Glutamatergic neuron (in vitro differentiated cells): Measurements from ENCODE around the gene FKRP. TPM values are rescaled to one million over a fixed set of nuclear protein-coding genes. Genes with fewer than 3 reads are reported as not detected.

ENCODE experiments used
- DNase-seq: peaks from one replicate; pipeline ENCODE4 v3.0.0; 2022
- H3K27ac Mint-ChIP-seq: one replicate; pipeline ENCODE4 v1.8.0; 2020; ENCODE audit warnings: mild to moderate bottlenecking, mixed read lengths, inconsistent platforms; ENCODE audit not compliant: unreplicated experiment
- H3K27me3 Mint-ChIP-seq: one replicate; pipeline ENCODE4 v1.8.0; 2020; ENCODE audit warnings: mild to moderate bottlenecking, moderate library complexity, mixed read lengths, inconsistent platforms; ENCODE audit not compliant: unreplicated experiment
- H3K36me3 Mint-ChIP-seq: one replicate; pipeline ENCODE4 v1.8.0; 2020; ENCODE audit warnings: mild to moderate bottlenecking, mixed read lengths, inconsistent platforms; ENCODE audit not compliant: unreplicated experiment
- H3K4me1 Mint-ChIP-seq: one replicate; pipeline ENCODE4 v1.8.0; 2020; ENCODE audit warnings: mild to moderate bottlenecking, low read depth, mixed read lengths, inconsistent platforms; ENCODE audit not compliant: unreplicated experiment
- H3K4me3 Mint-ChIP-seq: one replicate; pipeline ENCODE4 v1.8.0; 2020; ENCODE audit warnings: mild to moderate bottlenecking, mixed read lengths, inconsistent platforms; ENCODE audit not compliant: unreplicated experiment
- H3K9me3 Mint-ChIP-seq: one replicate; pipeline ENCODE4 v1.8.0; 2020; ENCODE audit warnings: mild to moderate bottlenecking, moderate library complexity, mixed read lengths, inconsistent platforms; ENCODE audit not compliant: unreplicated experiment
- total RNA-seq: library from RNA; stranded (reverse); fragmentation: NEBNext Ultra II Directional; extraction: Animal tissue kit (Norgen Biotek cat#: 25700); gene quantifications from one replicate; pipeline ENCODE4 v1.2.1, GENCODE V29; 2021; ENCODE audit not compliant: unreplicated experiment
- TF ChIP-seq, protein P1 (sequence below): fragments of 200-600 bp; sonication (generic); IDR thresholded peaks from one replicate; pipeline ENCODE4 v1.5.0; 2021; ENCODE audit not compliant: partially characterized antibody, unreplicated experiment

Gene FKRP
- total RNA-seq, 1 donor from 2014 or later = 46.6 TPM

DNA sequence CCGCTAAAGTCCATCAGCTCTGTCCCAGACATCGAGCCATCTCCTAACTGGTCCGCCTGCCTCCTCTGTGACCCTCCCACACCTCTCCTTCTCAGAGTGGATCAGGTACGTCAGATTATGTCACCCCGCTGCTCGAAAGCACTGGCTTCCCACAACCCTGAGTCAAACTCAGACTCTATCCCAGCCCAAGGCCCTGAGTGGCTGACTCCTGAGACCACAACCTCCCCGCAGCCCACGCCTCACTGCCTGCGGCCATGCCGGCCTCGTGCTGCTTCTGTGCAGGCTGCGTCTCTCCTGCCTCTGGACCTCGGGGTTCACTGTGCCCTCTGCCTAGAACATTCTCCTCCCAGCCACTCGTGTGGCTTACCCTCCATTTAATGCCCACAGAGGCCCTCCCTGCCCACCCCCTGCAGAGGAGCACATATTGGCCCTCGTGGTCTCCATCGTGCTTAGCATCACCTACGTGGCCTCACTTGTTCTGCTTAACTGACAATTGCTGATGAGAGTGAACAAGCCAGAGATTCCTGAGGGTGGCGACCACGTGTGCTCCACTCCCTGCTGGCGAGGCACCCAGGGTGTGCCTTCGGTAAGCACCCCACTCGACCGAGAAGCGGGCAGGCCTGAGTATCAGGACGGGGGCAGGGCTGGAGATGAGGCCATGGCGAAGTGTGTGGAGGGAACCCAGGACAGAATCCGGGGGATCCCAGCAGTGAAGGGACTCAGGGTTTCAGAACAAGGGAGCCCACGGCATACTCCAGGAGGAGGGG lies 13.5 kb upstream of the FKRP start:
- peaks cover 5% of the 10 kb centered on the region for H3K9me3 Mint-ChIP-seq
- H3K4me1 Mint-ChIP-seq = peaks cover 25% of the 10 kb centered on the region
- peak overlapping the region; percentile 67 for H3K4me3 Mint-ChIP-seq
- TF ChIP-seq, protein P1, sequence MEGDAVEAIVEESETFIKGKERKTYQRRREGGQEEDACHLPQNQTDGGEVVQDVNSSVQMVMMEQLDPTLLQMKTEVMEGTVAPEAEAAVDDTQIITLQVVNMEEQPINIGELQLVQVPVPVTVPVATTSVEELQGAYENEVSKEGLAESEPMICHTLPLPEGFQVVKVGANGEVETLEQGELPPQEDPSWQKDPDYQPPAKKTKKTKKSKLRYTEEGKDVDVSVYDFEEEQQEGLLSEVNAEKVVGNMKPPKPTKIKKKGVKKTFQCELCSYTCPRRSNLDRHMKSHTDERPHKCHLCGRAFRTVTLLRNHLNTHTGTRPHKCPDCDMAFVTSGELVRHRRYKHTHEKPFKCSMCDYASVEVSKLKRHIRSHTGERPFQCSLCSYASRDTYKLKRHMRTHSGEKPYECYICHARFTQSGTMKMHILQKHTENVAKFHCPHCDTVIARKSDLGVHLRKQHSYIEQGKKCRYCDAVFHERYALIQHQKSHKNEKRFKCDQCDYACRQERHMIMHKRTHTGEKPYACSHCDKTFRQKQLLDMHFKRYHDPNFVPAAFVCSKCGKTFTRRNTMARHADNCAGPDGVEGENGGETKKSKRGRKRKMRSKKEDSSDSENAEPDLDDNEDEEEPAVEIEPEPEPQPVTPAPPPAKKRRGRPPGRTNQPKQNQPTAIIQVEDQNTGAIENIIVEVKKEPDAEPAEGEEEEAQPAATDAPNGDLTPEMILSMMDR = no peak
- DNase-seq = no peak
- H3K27me3 Mint-ChIP-seq = peaks cover 16% of the 10 kb centered on the region
- peak overlapping the region; percentile 23 for H3K27ac Mint-ChIP-seq
- no peaks in the 10 kb centered on the region for H3K36me3 Mint-ChIP-seq

DNA sequence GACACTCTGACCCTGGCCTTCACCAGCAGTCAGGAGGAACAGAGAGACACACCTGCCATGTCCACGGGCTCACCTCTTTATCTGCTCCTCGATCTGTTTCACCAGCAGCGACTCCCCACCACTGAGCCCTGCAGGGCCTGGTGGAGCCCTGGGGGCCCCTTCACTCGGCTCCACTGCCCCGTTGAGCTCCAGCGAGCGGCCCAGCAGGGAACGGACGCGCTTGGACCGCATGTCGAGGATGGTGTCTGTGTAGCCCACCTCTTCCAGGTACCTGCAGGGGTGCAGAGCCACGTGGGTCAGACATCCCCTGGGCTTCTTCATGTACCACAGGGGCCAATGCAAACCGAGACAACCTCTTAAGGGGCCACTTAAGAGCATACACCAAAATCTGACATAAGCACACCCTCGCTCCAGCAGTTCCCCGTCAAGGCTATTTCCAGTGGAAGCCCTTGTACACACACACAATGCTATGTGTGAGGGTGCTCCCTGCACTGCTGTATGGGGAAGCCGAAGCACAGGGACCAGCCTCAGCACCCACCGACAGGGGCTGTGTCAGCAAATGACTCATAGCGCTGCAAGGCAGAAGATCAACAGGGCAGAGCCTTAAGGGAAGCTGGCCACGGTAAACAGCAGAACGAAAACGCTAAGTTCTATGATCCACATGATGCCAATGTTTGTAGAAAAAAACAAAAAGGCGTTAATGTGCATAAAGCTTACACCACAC lies 12.7 kb upstream of the FKRP start:
- Mint-ChIP-seq H3K9me3 (peaks cover 3% of the 10 kb centered on the region), H3K4me3 (no peak overlapping the region), H3K4me1 (peaks cover 25% of the 10 kb centered on the region), H3K27ac (no peak overlapping the region), H3K27me3 (peaks cover 16% of the 10 kb centered on the region), H3K36me3 (no peaks in the 10 kb centered on the region)
- TF ChIP-seq, protein P1 = no peak
- no peak for DNase-seq

DNA sequence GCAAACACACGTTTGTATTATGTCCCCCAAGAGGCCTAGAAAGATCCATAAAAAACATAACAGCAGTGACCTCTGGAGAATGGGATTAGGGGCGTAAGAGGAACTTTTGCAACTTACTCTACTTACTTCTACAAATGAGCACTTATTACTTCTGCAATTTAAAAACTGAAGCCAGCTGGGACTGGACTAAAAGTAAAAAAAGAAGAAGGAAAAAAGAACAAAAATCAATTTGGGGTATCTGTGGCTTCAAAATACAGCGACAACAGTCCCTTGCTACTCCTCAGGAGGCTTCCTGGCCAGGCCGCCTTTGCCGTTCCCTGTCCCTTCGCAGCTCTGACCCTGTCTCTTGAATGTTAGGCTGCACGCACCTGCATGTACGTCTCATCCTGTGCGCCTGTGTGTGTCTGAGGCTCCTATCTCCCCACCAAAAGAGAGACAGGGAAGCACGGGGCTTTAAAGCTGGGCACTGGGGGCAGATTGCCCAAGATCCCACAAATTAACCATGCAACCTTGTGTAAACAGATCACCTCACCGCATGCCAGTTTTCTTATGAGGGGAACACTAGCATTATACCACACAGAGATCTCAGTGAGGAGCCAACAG lies 12.1 kb upstream of the FKRP start:
- Mint-ChIP-seq H3K36me3 (no peaks in the 10 kb centered on the region), H3K27me3 (peaks cover 16% of the 10 kb centered on the region), H3K4me3 (peak overlapping the region; percentile 25), H3K4me1 (peaks cover 21% of the 10 kb centered on the region), H3K27ac (peak overlapping the region; percentile 3), H3K9me3 (peaks cover 3% of the 10 kb centered on the region)
- no peak for DNase-seq
- TF ChIP-seq, protein P1 = no peak

DNA sequence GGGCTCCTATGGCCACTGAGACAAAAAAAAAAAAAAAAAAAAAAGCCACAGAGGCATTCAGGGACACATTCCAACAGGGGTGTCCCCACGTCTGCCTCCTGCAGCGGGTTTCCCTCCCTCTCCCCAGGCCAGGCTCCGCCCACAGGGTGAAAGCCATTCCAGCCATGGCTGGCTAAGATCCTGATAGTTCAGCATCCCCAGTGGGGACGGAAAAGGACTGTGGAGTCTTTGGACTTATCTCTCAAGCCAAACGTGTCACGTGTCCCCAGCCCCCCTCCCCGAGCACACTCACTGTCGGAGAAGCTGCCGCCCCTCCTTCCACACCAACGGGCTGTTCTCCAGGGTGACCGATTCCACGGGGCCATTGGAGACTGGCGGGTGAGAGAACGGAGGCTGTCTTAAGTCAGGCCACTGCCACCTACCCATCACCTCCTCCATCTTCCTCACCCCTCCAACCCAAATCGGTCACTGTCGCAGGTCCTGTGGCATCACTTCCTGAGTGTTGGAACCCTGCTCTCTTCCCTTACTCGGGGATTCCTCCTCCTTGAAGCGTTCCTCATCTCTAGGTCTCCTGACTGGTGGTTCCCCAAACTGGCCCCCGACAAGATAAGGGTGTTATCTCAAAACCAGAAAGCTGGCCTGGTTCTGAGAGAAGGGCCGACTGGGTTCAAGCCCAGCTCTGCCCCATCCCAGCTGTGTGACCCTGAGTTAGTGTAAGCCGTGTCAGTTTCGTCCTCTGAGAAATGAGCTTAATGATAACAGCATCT lies 9.1 kb upstream of the FKRP start:
- Mint-ChIP-seq H3K36me3 (no peaks in the 10 kb centered on the region), H3K4me1 (peaks cover 22% of the 10 kb centered on the region), H3K27ac (no peak overlapping the region), H3K4me3 (no peak overlapping the region), H3K27me3 (peaks cover 7% of the 10 kb centered on the region), H3K9me3 (peaks cover 3% of the 10 kb centered on the region)
- TF ChIP-seq, protein P1 = no peak
- DNase-seq = no peak
